Right cardiac atrium (tissue), 5 donors: ENCODE measurements around the gene HSD11B2. TPM values are rescaled to one million over a fixed set of nuclear protein-coding genes. Genes with fewer than 3 reads are reported as not detected.

Experiments
- ATAC-seq, 2 donors: fragments of 200-7000 bp; cut with Tn5 transposase; one replicate each; pipeline versions ENCODE4 v1.8.0 to v1.9.1; 2020; ENCODE audit warnings: moderate library complexity in 2 of 2, mild to moderate bottlenecking in 1 of 2
- DNase-seq, 3 donors: peaks; one replicate each; pipeline ENCODE4 v3.0.0-alpha.2; 2020
- H3K27ac ChIP-seq: one replicate; pipeline ENCODE4 v1.5.1; 2013; ENCODE audit warnings: mild to moderate bottlenecking, low read length, control low read depth, moderate library complexity
- H3K27me3 ChIP-seq: one replicate; pipeline ENCODE4 v1.6.1; 2013; ENCODE audit not compliant: control insufficient read depth, insufficient read depth
- H3K4me1 ChIP-seq: one replicate; pipeline ENCODE4 v1.6.1; 2013; ENCODE audit warnings: low read length; ENCODE audit not compliant: control insufficient read depth, insufficient read depth
- H3K4me3 ChIP-seq: one replicate; pipeline ENCODE4 v1.5.1; 2013; ENCODE audit warnings: low read length, control low read depth
- H3K9me3 ChIP-seq: one replicate; pipeline ENCODE4 v1.6.1; 2013; ENCODE audit warnings: low read length; ENCODE audit not compliant: control insufficient read depth
- WGBS: extraction: QIAGEN DNeasy Blood & Tissue Kit; methylation state at CpG from one replicate; pipeline ENCODE4 v1.1.7; 2013; 5-methylcytosine and 5-hydroxymethylcytosine counted together
- intact Hi-C, 4 donors: fragments of 100-400 bp; cut with DNase I; formaldehyde crosslinking; loops; one replicate each; pipeline versions ENCODE4 v1.11.0 to v1.14.0; 2022 to 2023
- polyA plus RNA-seq: library from polyadenylated mRNA; stranded (reverse); fragments of 200-250 nt; gene quantifications from one replicate; pipeline ENCODE4 v1.2.3, GENCODE V29; 2013
- total RNA-seq, 4 donors: library from RNA; stranded (reverse); fragmentation: NEBNext Ultra II Directional; extraction: Animal tissue kit (Norgen Biotek cat#: 25700); gene quantifications; one replicate each; pipeline ENCODE4 v1.2.1, GENCODE V29; 2021
- donor health status: healthy with polysubstance abuse.
- donor health status: DM: no; HTN: yes; CAD: no.
- donor health status: DM: no; HTN: no; CAD: no.
- donor health status: DM: no; HTN: yes; CAD: no; lungs with severe emphysema.
- donor health status: DM: yes; HTN: yes; CAD: no.

HSD11B2 gene
- total and polyA plus RNA-seq, 5 donors: 0.38 to 1.6 (median 0.59) TPM

- DNase-seq (peak in 1 of 3 donors; percentile 50), ATAC-seq (no peak)
- Histone ChIP-seq H3K27me3 (no peaks in the 10 kb centered on the region), H3K27ac (no peak overlapping the region), H3K9me3 (no peaks in the 10 kb centered on the region), H3K4me1 (peaks cover 3% of the 10 kb centered on the region), H3K4me3 (no peak overlapping the region)
- 96% methylated on average over 20 of the region's 20 CpGs for WGBS
- intact Hi-C loops: no loop called here
These were observed 7.3 kb downstream of the HSD11B2 start for GRCh38 chr16:67438098-67438791.

GRCh38 chr16:67438824-67439393 is 8.0 kb downstream of the HSD11B2 start:
- H3K4me1 ChIP-seq: peaks cover 7% of the 10 kb centered on the region
- 94% methylated on average over 19 of the region's 19 CpGs for WGBS
- no peak for DNase-seq
- no peak overlapping the region for H3K4me3 ChIP-seq
- no peak overlapping the region for H3K27ac ChIP-seq
- no peaks in the 10 kb centered on the region for H3K9me3 ChIP-seq
- H3K27me3 ChIP-seq: no peaks in the 10 kb centered on the region
- ATAC-seq: no peak
- intact Hi-C loops: no loop called here

GRCh38 chr16:67441271-67441753 is 10.4 kb downstream of the HSD11B2 start:
- 72% methylated on average over 17 of the region's 17 CpGs for WGBS
- H3K27ac ChIP-seq: no peak overlapping the region
- H3K4me1 ChIP-seq: peaks cover 25% of the 10 kb centered on the region
- no peak overlapping the region for H3K4me3 ChIP-seq
- peak in 1 of 2 donors; percentile 8 for ATAC-seq
- intact Hi-C loops: no loop called here
- peak; percentile 41 to 77 (median 74) for DNase-seq
- H3K27me3 ChIP-seq: no peaks in the 10 kb centered on the region
- H3K9me3 ChIP-seq: no peaks in the 10 kb centered on the region

GRCh38 chr16:67441907-67442306 is 11.0 kb downstream of the HSD11B2 start:
- Histone ChIP-seq H3K4me1 (peaks cover 31% of the 10 kb centered on the region), H3K9me3 (no peaks in the 10 kb centered on the region), H3K27me3 (no peaks in the 10 kb centered on the region), H3K27ac (no peak overlapping the region), H3K4me3 (no peak overlapping the region)
- ATAC-seq (peak in 1 of 2 donors; percentile 14), DNase-seq (peak; percentile 53 to 80 (median 80))
- 56% methylated on average over 5 of the region's 5 CpGs for WGBS
- intact Hi-C loops: no loop called here

- no peak for DNase-seq
- Histone ChIP-seq H3K4me3 (no peak overlapping the region), H3K27ac (no peak overlapping the region), H3K9me3 (no peaks in the 10 kb centered on the region), H3K27me3 (no peaks in the 10 kb centered on the region), H3K4me1 (peaks cover 37% of the 10 kb centered on the region)
- 86% methylated on average over 13 of the region's 13 CpGs for WGBS
- intact Hi-C loops: no loop called here
- ATAC-seq: no peak
These were observed 11.8 kb downstream of the HSD11B2 start for GRCh38 chr16:67442581-67443255.

- peak; percentile 43 to 61 for ATAC-seq
- intact Hi-C loops: no loop called here
- peaks cover 38% of the 10 kb centered on the region for H3K4me1 ChIP-seq
- H3K4me3 ChIP-seq: no peak overlapping the region
- no peaks in the 10 kb centered on the region for H3K9me3 ChIP-seq
- WGBS: 69% methylated on average over 6 of the region's 6 CpGs
- peak; percentile 77 to 86 (median 80) for DNase-seq
- no peaks in the 10 kb centered on the region for H3K27me3 ChIP-seq
- no peak overlapping the region for H3K27ac ChIP-seq
These were observed 12.3 kb downstream of the HSD11B2 start for GRCh38 chr16:67443265-67443664.

- no peaks in the 10 kb centered on the region for H3K27me3 ChIP-seq
- H3K4me1 ChIP-seq: peaks cover 41% of the 10 kb centered on the region
- H3K4me3 ChIP-seq: no peak overlapping the region
- DNase-seq (no peak), ATAC-seq (no peak)
- H3K27ac ChIP-seq: no peak overlapping the region
- intact Hi-C loops: no loop called here
- H3K9me3 ChIP-seq: no peaks in the 10 kb centered on the region
- 86% methylated on average over 22 of the region's 22 CpGs for WGBS
These were observed 13.6 kb downstream of the HSD11B2 start for GRCh38 chr16:67444259-67445125.

- Histone ChIP-seq H3K4me1 (peaks cover 47% of the 10 kb centered on the region), H3K4me3 (no peak overlapping the region), H3K27ac (no peak overlapping the region), H3K9me3 (no peaks in the 10 kb centered on the region), H3K27me3 (no peaks in the 10 kb centered on the region)
- ATAC-seq (no peak), DNase-seq (no peak)
- intact Hi-C loops: no loop called here
- WGBS: 89% methylated on average over 7 of the region's 7 CpGs
These were observed 14.2 kb downstream of the HSD11B2 start for GRCh38 chr16:67445126-67445426.

- Histone ChIP-seq H3K4me1 (peaks cover 51% of the 10 kb centered on the region), H3K4me3 (no peak overlapping the region), H3K9me3 (no peaks in the 10 kb centered on the region), H3K27ac (no peak overlapping the region), H3K27me3 (no peaks in the 10 kb centered on the region)
- DNase-seq: peak in 2 of 3 donors; percentile 69 to 71
- no peak for ATAC-seq
- WGBS: 50% methylated on average over 3 of the region's 3 CpGs
- intact Hi-C loops: no loop called here
These were observed 14.6 kb downstream of the HSD11B2 start for GRCh38 chr16:67445441-67445912.

GRCh38 chr16:67445913-67446907 is 15.3 kb downstream of the HSD11B2 start:
- ATAC-seq (peak; percentile 21 to 46), DNase-seq (peak; percentile 66 to 90 (median 87))
- no peaks in the 10 kb centered on the region for H3K9me3 ChIP-seq
- intact Hi-C loops: no loop called here
- 58% methylated on average over 12 of the region's 12 CpGs for WGBS
- H3K4me3 ChIP-seq: no peak overlapping the region
- H3K27me3 ChIP-seq: no peaks in the 10 kb centered on the region
- peaks cover 51% of the 10 kb centered on the region for H3K4me1 ChIP-seq
- H3K27ac ChIP-seq: no peak overlapping the region
